Subcutaneous adipose tissue (tissue), 4 donors: ENCODE measurements around the gene FECH. TPM values are rescaled to one million over a fixed set of nuclear protein-coding genes. Genes with fewer than 3 reads are reported as not detected.

Experiments used
- CTCF ChIP-seq: fragments of 450-650 bp; IDR thresholded peaks from one replicate; pipeline ENCODE4 v1.5.1; 2016; ENCODE audit warnings: low read depth, mild to moderate bottlenecking, control low read depth, antibody characterized with exemption, moderate library complexity
- total RNA-seq, 4 donors: library from RNA; depleted of rRNA; stranded (reverse); fragments of >200 nt; gene quantifications; one replicate each; pipeline ENCODE4 v1.1.0, GENCODE V29; 2016

The FECH gene, protein sequence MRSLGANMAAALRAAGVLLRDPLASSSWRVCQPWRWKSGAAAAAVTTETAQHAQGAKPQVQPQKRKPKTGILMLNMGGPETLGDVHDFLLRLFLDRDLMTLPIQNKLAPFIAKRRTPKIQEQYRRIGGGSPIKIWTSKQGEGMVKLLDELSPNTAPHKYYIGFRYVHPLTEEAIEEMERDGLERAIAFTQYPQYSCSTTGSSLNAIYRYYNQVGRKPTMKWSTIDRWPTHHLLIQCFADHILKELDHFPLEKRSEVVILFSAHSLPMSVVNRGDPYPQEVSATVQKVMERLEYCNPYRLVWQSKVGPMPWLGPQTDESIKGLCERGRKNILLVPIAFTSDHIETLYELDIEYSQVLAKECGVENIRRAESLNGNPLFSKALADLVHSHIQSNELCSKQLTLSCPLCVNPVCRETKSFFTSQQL
- 10 to 100 TPM; 26.0 to 58.8 (median 37.8) TPM for total RNA-seq

DNA sequence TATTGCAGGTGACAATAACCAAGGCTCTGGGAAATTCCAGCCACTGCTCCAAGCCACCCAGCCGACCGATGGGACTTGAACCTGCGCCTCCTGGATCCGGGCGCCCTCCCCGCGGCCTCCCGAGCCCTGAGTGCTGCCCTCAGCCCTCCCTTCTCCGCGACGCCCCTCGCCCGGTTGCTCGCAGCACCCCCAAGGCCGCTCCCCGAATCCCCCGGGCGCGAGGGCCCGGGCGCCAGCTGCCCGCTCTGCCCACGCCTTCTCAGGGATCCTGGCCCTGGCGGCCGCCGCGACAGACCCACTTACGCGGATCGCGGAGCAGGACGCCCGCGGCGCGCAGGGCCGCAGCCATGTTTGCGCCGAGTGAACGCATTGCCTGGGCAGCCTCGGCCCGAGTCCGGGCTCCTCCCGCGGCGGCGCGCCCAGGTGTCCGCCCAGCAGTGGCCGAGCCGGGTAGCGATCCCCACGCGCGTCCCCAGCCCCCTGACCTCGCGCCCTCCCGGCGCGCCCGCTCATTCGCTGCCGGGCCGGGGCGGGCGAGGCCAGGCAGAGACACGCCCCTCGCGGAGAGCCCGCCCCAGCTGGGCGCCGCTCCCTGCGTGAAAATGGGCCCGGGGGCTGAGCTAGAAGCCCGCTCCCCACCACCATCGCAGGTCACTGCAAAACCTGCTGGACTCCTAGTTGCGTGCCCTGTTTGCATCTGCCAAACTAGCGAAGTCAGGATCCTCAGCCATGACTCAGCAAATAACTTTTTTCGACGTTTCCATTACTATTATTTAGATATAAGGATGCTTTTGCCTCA, at the start of gene FECH:
Gene FECH, minus strand, starts transcription at position 452 of the 799 bp plus-strand sequence. Its CDS starts 82 bp downstream, at position 370.
- TF ChIP-seq CTCF = no peak

GRCh38 chr18:57635003-57635822, 48.7 kb upstream of the FECH start:
- no peak for TF ChIP-seq CTCF

GRCh38 chr18:57631697-57632096, 45.2 kb upstream of the FECH start:
- TF ChIP-seq CTCF = no peak

- TF ChIP-seq CTCF = no peak
These were observed 44.5 kb upstream of the FECH start for GRCh38 chr18:57630754-57631595.

DNA sequence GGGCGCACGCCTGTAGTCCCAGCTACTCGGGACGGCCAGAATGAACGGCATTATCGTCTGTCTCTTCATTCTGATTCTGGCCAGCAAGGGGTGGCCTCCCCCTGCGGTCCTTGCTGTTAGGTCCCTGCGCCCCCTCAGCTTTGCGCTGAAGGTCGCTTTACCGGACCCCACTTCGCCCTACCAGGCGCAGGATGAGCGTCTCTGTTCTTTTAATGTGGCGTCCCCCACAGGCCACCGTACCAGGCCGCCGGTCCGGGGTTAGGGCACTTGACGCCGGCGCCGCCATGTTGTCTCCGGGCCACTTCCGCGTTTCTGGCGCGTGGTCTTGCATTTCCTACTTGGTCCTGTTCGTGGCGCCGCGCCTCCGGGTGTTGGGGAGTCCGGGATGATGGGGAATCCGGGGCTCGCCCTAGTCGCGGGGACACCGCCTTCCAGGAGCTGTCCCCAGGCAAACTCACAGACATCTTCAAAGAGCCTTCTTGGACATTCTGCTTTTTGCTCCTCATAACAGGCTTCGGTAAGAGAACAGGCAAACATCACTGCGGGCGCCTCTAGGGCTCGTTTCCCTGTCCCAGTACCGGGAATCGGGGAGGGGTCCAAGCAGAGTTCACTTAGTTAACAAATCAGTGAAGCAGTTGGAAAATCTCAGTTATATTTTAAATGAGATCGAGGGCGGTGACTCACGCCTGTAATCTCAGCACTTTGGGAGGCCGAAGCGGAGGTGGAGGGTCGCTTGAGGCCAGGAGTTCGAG, 43.7 kb upstream of the FECH start:
- TF ChIP-seq CTCF = no peak

GRCh38 chr18:57629422-57629821, 42.9 kb upstream of the FECH start:
- TF ChIP-seq CTCF = no peak
